HG02970 (cell line): ENCODE measurements around the gene TRAPPC10.

Experiments used
- ATAC-seq: cut with Tn5 transposase; IDR thresholded peaks from one replicate; pipeline ENCODE4 v1.9.1; 2021; ENCODE audit warnings: mild to moderate bottlenecking, moderate library complexity, moderate number of reproducible peaks; ENCODE audit not compliant: unreplicated experiment, low FRiP score

Gene TRAPPC10

DNA sequence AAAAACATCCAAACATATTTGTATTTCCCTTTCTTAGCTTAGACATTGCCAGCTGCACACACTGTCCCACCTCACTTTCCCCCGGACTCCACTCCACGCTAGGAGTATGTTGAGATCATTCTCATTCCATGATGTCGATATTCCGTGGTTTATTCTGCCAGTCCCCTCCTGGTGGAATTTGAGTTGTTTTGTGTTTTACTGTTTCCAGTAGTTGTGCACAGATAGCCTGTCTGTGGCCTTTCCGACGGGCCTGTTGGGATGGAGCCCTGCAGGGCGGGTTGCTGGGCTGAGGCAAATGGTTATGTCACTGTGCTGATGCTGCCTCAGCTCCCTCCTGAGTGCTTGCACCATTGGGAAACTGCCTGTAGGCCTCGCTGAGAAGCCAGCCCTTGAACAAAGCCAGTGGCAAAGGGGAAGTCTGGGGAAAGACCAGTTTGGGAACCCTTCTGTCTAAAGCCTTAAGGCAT is 12.8 kb downstream of the TRAPPC10 start:
- no peak for ATAC-seq

DNA sequence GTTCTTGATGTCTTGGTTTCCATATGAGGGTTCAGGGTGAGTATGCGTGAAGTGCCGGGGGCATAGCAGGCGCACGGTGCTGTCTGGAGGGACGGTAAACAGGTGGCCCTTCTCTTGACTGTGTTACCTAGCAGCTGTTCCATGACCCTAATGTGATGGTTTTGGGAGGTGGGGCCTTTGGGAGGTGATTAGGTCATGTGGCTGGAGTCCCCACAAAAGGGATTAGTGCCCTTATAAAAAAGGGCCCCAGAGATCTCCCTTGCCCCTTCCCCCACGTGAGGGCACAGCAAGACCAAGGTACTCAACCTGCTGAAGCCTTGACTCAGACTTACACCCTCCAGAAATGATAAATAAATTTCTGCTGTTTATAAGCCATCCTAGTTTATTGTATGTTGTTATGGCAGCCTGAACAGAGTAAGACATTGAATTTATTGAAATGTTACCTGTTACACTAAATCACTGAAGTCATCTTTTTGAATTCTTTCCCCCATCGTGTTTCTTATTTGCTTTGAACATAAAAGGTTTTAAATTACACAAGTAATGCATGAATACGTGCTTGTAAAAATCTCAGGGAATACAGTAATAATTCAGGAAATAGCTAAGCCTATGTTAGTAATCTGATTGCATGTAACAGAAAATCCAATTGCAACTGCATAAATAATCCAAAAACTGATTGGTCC is 15.6 kb downstream of the TRAPPC10 start:
- no peak for ATAC-seq

DNA sequence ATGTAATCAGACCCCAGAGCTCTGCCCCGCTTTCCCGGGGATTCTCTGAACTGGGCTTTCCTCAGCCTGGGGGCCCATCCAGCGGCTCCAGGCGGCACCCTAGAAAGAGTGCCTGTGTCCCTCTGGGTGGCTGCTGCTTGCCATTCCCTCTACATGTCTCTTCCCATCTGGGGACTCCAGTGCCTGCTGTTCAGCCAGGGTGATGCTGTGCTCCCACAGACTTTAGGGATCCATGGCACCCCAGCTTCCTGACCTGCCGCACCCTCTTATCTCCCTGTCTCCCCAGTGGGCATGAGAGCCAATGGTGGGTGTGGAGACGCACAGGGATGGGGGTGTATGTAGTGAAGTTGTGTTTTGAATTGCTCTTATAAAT is 16.2 kb downstream of the TRAPPC10 start:
- no peak for ATAC-seq

DNA sequence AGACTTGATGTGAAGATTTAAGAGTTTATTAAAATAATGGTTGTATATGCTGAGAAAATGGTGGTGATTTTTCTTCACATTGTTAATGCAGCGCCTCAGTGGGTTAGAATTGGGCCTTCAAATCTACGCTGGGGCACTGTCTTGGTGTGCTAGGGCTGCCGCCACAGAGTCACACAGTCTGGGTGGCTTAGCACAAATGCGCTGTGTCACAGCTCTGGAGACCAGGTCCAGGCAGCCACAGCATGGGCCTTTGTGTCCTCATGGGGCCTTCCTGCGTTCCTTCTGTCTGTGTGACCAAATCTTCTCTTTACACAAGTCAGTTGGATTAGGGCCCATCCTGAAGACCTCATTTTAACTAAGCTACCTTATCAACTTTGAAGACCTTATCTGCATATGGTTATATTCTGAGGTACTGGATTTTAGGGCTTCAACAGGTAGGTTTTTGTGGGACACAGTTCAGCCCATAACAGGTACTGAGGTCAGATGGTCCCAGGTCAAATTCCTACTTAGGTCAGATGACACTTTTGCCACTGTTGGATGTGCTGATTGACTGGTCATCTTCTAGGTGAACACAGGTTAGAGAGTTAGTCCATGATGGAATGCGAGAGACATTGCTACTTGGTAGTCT is 17.5 kb downstream of the TRAPPC10 start:
- no peak for ATAC-seq

DNA sequence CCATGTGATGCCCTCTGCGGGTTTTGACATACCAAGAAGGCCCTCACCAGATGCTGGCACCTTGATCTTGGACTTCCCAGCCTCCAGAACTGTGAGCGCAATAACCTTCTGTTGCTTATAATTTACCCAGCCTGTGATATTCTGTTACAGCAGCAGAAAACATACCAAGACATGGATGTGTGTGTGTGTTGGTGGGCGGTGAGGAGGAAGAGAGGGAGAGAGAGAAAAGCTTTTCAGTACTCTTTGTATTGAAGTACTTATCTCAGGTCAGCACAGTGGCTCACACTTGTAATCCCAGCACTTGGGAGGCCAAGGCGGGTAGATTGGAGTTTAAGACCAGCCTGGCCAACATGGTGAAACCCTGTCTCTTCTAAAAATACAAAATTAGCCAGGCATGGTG is 23.1 kb downstream of the TRAPPC10 start:
- ATAC-seq: no peak

DNA sequence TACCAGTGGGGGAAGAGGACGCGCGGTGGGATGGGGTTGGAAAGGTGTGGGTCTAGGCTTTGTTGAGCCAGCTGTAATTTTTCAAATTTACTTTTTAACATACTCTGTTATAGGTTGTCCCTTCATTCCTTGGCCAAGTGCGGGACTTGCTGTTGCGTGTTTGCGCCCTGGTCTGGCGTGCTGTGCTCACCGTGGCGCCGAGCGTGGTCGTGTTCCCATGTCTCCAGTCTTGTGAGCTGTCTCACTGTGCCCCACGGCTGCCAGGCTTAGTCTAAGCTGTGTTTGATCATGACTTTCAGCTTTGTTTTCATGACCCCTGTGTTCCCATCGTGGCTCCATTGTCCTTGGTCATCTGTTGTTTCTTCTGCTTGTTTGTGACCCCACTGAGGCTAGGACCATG is 26.0 kb downstream of the TRAPPC10 start:
- no peak for ATAC-seq

DNA sequence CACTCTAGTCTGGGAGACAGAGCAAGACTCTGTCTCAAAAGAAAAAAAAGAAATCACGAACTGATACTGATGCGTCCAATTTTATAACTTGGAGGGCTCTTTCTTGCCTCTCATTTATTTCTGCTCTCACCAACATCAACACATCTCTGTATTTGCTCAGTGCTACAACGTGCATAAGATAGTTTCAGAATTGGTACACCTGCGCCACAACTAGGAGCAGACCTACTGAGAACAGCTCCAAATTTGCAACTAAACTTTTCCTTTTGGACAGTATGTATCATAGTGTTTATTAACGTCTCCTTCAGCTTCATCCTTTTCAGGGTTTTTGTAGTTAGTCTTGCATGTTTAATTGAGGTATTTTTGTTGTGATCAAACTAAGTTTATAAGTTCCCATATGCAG is 27.7 kb downstream of the TRAPPC10 start:
- ATAC-seq: no peak

DNA sequence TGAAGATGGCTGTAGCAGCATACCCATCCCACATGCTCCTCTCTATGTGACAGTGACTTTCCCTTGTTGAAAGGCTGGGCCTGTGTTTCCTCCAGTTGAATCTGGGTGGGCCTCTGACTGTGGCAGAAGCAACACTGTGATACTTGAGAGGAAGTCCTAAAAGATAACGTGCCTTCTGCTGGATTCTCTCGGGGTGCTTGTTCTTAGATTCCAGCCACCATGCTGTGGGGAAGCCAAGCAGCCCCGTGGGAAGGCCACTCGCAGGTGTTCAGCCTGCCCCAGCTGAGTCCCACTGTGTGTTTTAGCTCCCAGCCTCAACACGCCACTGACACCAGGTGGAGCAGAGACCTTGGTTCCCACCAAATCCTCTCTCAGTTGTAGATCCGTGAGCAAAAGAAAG is 31.5 kb downstream of the TRAPPC10 start:
- ATAC-seq: no peak

DNA sequence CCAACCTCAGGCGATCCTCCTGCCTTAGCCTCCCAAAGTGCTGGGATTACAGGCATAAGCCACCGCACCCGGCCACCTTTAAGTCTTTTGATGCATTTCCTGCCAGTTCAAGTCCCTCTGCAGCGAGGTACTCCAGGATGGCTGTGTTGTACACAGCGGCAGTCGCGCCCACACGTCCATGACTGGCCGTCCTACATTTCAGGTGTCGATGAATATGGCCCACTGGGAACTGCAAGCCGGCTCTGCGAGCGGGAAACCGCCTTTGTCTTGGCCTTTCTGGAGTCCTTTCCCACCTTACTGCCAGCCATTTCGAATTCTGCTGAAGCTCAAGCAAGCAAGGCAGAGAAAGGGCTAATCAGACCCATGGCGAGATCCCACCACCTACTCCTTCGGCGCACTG is 34.6 kb downstream of the TRAPPC10 start:
- ATAC-seq: no peak

DNA sequence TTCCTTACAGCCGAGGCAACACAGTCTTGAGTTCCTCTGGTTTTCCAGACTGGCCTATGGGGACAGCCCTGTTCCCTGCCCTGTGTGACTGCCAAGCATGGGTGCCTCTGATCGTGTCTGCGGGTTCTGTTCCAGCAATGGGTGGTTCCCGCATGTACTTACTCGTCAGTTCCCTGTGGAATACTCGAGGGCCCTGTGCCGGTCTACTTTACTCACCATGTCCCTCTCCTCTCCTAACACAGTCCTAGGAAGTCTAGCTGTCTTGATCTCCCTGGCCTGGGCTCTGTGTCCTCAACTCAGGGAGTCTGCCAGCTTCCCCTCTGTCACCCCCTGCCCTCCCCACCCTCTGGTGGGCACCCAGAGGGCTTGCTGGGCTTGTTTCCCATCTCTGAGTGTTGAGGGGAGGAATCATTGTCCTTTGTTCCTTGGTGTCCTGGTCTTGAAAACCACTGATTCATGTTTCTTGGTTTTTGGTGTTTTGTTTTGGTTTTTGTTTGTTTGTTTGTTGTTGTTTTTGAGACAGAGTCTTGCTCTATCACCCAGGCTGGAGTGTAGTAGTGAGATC is 36.0 kb downstream of the TRAPPC10 start:
- ATAC-seq: no peak

DNA sequence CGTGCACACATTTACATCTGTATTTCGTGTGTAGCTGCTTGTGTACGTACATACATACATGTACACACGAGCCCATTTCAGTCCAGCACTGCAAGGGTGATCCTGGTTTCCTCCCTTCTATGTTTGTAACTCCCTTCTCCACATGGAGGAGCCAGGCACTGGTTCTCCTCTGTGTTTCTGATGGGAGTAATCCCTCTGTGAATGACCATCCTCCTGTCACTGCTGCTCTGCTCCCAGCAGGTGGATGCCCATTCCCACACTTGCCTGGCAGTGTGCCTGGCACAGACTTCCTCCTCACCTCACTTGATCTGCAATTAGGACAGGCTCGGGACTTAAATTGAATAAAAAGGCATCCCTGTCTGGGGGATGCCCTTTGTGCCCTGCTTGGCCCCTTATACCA is 37.1 kb downstream of the TRAPPC10 start:
- ATAC-seq: no peak

DNA sequence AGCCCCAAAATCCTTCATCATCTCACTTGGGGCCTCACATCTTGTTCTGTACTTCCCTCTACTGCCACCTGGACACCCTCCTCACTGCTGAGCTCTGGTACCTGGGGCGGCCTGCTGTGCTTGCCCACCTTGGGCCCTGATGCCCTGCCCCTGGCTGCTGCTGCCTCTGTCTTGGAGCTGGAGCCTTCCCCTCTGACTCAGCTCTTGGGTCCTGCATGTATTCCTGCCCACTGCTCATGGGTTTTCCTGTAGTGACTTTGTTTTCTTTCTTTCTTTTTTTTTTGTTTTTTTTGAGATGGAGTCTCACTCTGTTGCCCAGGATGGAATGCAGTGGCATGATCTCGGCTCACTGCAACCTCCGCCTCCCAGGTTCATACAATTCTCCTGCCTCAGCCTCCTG is 37.5 kb downstream of the TRAPPC10 start:
- ATAC-seq: no peak

DNA sequence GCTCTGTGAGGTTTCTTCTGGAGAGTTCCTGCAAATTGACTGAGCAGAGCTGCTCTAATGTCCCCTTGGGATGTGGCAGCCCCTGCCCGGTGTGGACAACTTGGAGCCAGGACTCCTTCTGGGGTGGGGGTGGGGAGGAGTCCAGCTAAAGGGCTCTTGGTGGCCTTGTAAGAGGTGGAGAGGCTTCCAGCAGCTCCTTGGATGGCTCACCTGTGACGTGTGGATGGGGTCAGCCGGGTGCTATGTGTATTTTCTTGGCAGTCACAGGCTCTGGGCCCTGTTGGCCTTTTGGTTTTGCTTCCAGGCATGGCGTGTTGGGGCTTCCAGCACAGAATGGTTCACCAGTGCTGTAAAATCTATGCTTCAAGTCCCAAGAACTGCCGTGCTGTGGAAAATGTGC is 38.2 kb downstream of the TRAPPC10 start:
- no peak for ATAC-seq

DNA sequence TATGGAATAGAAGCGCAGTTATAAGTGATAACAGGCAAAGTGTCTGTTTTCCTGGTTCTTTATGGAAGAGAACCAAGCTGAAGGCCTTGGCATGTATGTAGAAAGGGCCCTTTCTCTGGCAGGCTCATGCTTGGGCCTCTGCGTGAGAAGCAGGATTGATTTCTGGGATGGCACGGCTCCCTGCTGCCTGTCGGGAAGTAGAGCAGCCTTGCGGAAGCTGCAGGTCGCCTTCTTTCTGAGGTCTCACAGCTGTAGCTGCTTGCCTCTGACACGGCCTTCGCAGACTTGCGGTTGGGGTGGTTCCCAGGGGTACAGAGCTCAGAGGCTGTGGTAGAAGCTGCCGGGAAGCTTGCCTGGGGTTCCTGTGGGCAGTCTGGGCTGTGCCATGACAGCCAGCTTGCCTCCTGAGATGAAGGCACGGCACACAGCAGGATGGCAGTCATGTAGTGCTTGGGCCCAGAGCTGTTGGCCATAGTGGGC is 39.4 kb downstream of the TRAPPC10 start:
- no peak for ATAC-seq

DNA sequence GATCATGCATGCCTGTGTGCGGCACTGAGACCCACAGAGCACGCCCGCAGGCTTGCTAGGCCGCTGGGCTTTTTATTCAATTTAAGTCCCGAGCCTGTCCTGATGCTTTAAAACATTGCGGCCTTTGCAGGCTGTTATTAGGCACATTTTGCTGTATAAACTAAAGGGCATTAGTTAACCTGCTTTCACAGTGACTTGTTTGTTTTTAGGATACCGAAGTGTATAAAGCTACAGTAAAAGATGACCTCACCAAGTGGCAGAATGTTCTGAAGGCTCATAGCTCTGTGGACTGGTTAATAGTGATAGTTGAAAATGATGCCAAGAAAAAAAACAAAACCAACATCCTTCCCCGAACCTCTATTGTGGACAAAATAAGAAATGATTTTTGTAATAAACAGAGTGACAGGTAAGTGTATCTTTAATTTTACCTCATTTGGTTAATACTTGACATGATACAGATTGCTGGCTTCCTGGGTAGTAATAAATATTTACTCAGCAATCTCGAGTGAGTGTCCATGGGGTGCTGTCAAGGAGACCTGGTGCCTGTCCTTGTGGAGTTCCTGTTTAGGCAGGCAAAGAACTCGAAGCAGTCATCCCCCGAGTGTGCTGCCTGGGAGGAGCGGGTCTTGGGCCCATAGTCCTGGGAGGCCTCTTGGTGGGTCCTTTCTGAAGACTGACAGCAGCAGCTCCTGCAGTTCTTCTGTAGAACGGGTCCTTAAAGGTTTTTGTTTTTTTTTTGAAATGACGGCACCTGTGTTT is 40.1 kb downstream of the TRAPPC10 start:
- ATAC-seq: no peak

DNA sequence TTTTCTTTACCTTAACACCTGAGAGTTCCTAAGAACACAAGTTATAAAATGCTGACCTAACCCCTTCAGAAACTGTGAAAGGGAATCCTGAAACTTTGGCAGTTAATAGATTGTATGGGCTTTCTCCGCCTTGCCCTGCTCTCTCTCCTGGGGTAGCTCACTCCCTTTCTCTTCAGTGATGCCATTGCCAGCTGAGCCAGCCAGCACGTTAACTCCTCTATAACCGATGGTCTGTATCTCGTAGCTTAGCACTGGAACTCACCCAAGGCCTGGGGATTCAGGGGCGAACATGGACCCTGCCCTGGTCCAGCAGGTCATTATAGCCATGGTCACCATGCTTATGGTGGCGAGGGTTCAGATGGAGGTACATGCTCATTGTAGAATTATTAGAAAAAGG is 40.7 kb downstream of the TRAPPC10 start:
- ATAC-seq: no peak

DNA sequence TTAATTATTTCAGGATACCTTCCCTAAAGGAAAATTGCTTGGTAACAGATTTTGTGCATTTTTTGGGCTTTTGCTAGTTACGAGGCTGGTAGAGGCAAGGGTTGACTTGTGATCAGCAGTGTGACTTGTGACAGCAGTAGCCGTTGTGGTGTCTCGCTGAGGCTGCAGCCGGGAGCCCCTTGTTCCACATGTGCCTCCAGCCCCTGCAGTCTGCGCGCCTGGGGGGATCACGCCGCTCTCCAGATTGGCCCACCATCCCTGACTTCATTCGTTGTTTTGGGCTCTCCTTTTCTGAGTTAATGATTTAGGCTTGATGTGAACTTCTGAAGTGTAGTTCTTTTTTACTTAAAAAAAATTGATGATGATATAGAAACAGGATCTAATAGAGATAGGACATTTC is 41.5 kb downstream of the TRAPPC10 start:
- ATAC-seq: no peak

DNA sequence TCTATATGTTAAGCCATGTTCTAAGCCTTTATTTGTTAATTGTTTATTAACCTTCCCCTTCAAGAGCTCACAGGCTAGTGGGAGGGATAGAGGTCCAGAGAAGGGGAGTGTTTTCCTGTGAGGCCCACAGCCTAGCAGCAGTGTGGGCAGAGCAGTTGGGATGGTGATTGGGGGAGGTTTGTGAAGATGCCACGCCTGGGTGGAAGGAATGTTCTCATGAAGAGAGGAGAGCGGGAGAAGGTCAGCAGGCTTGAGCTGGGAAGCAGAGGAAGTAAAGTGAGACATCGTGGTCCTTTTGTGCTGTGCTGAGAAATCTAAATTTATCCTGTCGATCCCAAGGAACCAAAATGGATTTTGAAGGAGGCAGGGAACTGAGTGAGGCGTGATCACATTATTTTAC is 42.6 kb downstream of the TRAPPC10 start:
- ATAC-seq: no peak

DNA sequence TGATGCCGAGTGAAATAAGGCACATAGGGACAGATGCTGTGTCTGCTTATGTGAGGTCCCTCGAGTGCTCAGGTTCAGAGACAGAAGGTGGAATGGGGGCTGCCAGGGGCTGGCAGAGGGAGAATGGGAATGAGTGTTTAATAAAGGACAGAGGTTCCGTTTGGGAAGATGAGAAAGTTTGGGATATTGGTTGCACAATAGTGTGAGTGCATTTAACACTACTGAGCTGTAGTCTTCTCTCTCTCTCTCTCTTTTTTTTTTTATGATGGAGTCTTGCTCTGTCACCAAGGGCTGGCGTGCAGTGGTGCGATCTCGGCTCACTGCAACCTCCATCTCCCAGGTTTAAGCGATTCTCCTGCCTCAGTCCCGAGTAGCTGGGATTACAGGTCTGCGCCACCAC is 44.9 kb downstream of the TRAPPC10 start:
- no peak for ATAC-seq

DNA sequence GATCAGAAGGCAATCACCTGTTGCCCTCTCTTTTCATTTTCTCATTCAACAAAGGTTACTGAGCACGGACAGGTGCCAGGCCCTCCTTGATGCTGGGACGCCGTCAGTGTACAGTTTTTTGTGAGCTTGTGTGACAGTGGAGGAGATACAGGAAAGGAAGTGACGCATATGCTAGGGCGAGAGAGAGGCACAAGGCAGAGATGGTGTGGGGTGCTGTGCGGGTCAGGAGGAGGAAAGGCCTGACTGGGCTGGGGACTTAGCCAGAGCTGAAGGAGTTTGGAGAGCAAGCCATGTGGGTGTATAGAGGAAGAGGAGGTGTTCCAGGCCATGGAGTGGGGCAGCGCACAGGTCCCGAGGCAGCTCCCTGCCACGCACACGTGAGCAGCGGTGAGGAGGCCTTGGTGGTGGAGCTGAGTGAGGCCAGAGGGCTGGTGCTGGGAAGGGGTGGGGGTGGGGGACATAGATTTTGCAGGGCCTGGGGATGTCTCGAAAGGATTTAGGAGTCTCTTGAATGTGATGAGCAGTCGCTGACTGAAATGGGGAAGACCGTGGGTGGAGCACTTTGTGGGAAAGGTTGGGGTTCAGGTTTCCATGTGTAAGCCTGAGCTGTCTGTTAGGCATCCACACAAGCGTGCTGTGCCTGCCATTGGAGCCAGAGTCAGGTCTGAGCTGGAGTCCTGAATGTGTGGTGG is 46.0 kb downstream of the TRAPPC10 start:
- ATAC-seq: no peak

DNA sequence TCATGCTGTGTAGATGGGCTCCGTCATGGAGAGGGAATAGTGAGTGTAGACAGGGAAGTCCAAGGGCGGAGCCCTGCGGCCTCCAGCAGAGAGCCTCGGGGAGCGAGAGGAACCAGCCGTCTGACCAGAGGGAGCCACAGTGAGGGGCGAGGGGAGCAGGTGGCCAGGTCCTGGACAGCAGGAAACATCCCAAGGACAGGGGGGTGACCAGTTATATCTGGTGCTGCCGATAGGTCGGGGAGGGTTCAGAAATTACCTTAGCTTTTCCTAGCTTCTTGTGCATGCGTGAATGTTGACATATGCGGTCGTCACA is 46.5 kb downstream of the TRAPPC10 start:
- no peak for ATAC-seq
